Parathyroid adenoma (tissue), 2 donors: ENCODE data around the gene SLC25A11.

Experiments used
- H2AFZ ChIP-seq: fragments of 300-600 bp; sonication (generic); one replicate; pipeline ENCODE4 v1.7.0; 2017; ENCODE audit warnings: antibody characterized with exemption, mild to moderate bottlenecking
- H3K27ac ChIP-seq: fragments of 300-600 bp; sonication (generic); one replicate; pipeline ENCODE4 v1.7.0; 2017
- H3K27me3 ChIP-seq: fragments of 300-600 bp; sonication (generic); one replicate; pipeline ENCODE4 v1.7.0; 2017; ENCODE audit warnings: low read length; ENCODE audit not compliant: control insufficient read depth, insufficient read depth
- H3K36me3 ChIP-seq: fragments of 300-600 bp; sonication (generic); one replicate; pipeline ENCODE4 v1.7.0; 2017; ENCODE audit warnings: low read length; ENCODE audit not compliant: control insufficient read depth, insufficient read depth
- H3K4me1 ChIP-seq: fragments of 300-600 bp; sonication (generic); one replicate; pipeline ENCODE4 v1.7.0; 2017; ENCODE audit warnings: control low read depth
- H3K4me2 ChIP-seq: fragments of 300-600 bp; sonication (generic); one replicate; pipeline ENCODE4 v1.7.0; 2017; ENCODE audit warnings: low read length
- H3K4me3 ChIP-seq: fragments of 300-600 bp; sonication (generic); one replicate; pipeline ENCODE4 v1.7.0; 2017; ENCODE audit warnings: low read depth, low read length
- H3K79me2 ChIP-seq: fragments of 300-600 bp; sonication (generic); one replicate; pipeline ENCODE4 v1.7.0; 2017; ENCODE audit warnings: control low read depth
- H3K9ac ChIP-seq: fragments of 300-600 bp; sonication (generic); one replicate; pipeline ENCODE4 v1.7.0; 2017; ENCODE audit warnings: mild to moderate bottlenecking
- H3K9me3 ChIP-seq: fragments of 300-600 bp; sonication (generic); one replicate; pipeline ENCODE4 v1.7.0; 2017; ENCODE audit warnings: low read length; ENCODE audit not compliant: control insufficient read depth
- CTCF ChIP-seq: fragments of 300-600 bp; sonication (generic); IDR thresholded peaks from one replicate; pipeline ENCODE4 v1.7.0; 2017; ENCODE audit warnings: antibody characterized with exemption, mild to moderate bottlenecking
- donor health status: primary hyperparathyroidism.

SLC25A11 gene

GRCh38 chr17:4973256-4974114 lies 33.6 kb upstream of the SLC25A11 start:
- Histone ChIP-seq H3K27me3 (no peaks in the 10 kb centered on the region), H3K4me3 (no peak overlapping the region), H3K4me2 (no peak overlapping the region), H3K9ac (no peak overlapping the region), H3K9me3 (no peaks in the 10 kb centered on the region), H3K36me3 (no peaks in the 10 kb centered on the region), H3K27ac (no peak overlapping the region), H2AFZ (no peak overlapping the region), H3K4me1 (peaks cover 6% of the 10 kb centered on the region), H3K79me2 (no peaks in the 10 kb centered on the region)
- no peak for TF ChIP-seq CTCF

GRCh38 chr17:4972752-4973151 lies 32.9 kb upstream of the SLC25A11 start:
- TF ChIP-seq CTCF = no peak
- peaks cover 10% of the 10 kb centered on the region for H3K4me1 ChIP-seq
- H2AFZ ChIP-seq = no peak overlapping the region

GRCh38 chr17:4972322-4972721 lies 32.5 kb upstream of the SLC25A11 start:
- H3K27ac ChIP-seq = no peak overlapping the region

More at GRCh38 chr17:4972752-4973151, 32.9 kb upstream of the SLC25A11 start:
- no peak overlapping the region for H3K4me2 ChIP-seq
- H3K36me3 ChIP-seq = no peaks in the 10 kb centered on the region
- H3K79me2 ChIP-seq = no peaks in the 10 kb centered on the region
- H3K27me3 ChIP-seq = no peaks in the 10 kb centered on the region
- H3K27ac ChIP-seq = no peak overlapping the region
- H3K9me3 ChIP-seq = no peaks in the 10 kb centered on the region
- H3K4me3 ChIP-seq = no peak overlapping the region
- H3K9ac ChIP-seq = no peak overlapping the region

GRCh38 chr17:4971826-4972225 lies 32.0 kb upstream of the SLC25A11 start:
- TF ChIP-seq CTCF = no peak
- Histone ChIP-seq H3K4me1 (peaks cover 10% of the 10 kb centered on the region), H3K27ac (no peak overlapping the region), H3K9ac (no peak overlapping the region), H3K36me3 (no peaks in the 10 kb centered on the region), H3K4me2 (no peak overlapping the region), H3K79me2 (no peaks in the 10 kb centered on the region), H3K9me3 (no peaks in the 10 kb centered on the region), H3K4me3 (no peak overlapping the region), H3K27me3 (no peaks in the 10 kb centered on the region), H2AFZ (no peak overlapping the region)

More at GRCh38 chr17:4972322-4972721, 32.5 kb upstream of the SLC25A11 start:
- Histone ChIP-seq H3K4me3 (no peak overlapping the region), H2AFZ (no peak overlapping the region), H3K4me2 (no peak overlapping the region), H3K4me1 (peaks cover 10% of the 10 kb centered on the region), H3K79me2 (no peaks in the 10 kb centered on the region), H3K9me3 (no peaks in the 10 kb centered on the region), H3K27me3 (no peaks in the 10 kb centered on the region), H3K9ac (no peak overlapping the region), H3K36me3 (no peaks in the 10 kb centered on the region)
- TF ChIP-seq CTCF = no peak

- Histone ChIP-seq H2AFZ (no peak overlapping the region), H3K36me3 (no peaks in the 10 kb centered on the region), H3K4me2 (no peak overlapping the region), H3K27me3 (no peaks in the 10 kb centered on the region), H3K9me3 (no peaks in the 10 kb centered on the region), H3K4me3 (no peak overlapping the region), H3K79me2 (peaks cover 1% of the 10 kb centered on the region), H3K27ac (no peak overlapping the region), H3K4me1 (peaks cover 10% of the 10 kb centered on the region), H3K9ac (no peak overlapping the region)
- TF ChIP-seq CTCF = no peak
Observed at GRCh38 chr17:4970273-4970672, 30.4 kb upstream of the SLC25A11 start.
